ENCODE measurements around the gene ILF3. TPM values are rescaled to one million over a fixed set of nuclear protein-coding genes. Genes with fewer than 3 reads are reported as not detected.

The ILF3 gene
- total and polyA plus RNA-seq, 2 of the 13 experiments (the other 11 are each of a cell fraction or from before 2014, with no cell fraction given), result 120 to 173 TPM

- TF ChIP-seq ZNF512 (CRISPR knock-in tag; IDR thresholded peaks at IDR 0.05), result no peak
- no peak for TF ChIP-seq ZNF350 (CRISPR knock-in tag; IDR thresholded peaks at IDR 0.05; ENCODE audit: borderline replicate concordance, low read depth)
- no peak for TF ChIP-seq MAFK (conservative IDR thresholded peaks at IDR 0.05 in 1 of 2, IDR thresholded peaks at IDR 0.05 in 1 of 2; ENCODE audit: low read length in 2 of 2)
- TF ChIP-seq ZNF589 (CRISPR knock-in tag; conservative IDR thresholded peaks at IDR 0.05), result no peak
- 0 out of 4 replicates have a peak, but pooled peaks of 1 of the 2 experiments have one; percentile 31 for TF ChIP-seq KLF16 (CRISPR knock-in tag; IDR thresholded peaks at IDR 0.05)
- TF ChIP-seq ZNF788 (CRISPR knock-in tag; IDR thresholded peaks at IDR 0.05; ENCODE audit: borderline replicate concordance), result 0 out of 2 replicates have a peak, but pooled peaks have one; percentile 25
- peak; percentile 69; the same call in 1 of the 2 replicates for TF ChIP-seq SMC3 (IDR thresholded peaks at IDR 0.05; ENCODE audit: low read length)
- TF ChIP-seq BORCS8-MEF2B (CRISPR knock-in tag; IDR thresholded peaks at IDR 0.05), result peak; percentile 52; the same call in 1 of the 2 replicates
- peak; percentile 29 for TF ChIP-seq YY1 (IDR thresholded peaks at IDR 0.05; ENCODE audit: insufficient read depth, insufficient replicate concordance, low read depth, low read length)
- peak; percentile 48; the same call in 1 of the 2 replicates for TF ChIP-seq ZFP91 (CRISPR knock-in tag; IDR thresholded peaks at IDR 0.05; ENCODE audit: borderline replicate concordance)
- TF ChIP-seq ZNF142 (CRISPR knock-in tag; IDR thresholded peaks at IDR 0.05), result no peak
- TF ChIP-seq CTCF (CRISPR knock-in tag; IDR thresholded peaks at IDR 0.05), result peak; percentile 94
- TF ChIP-seq ZNF747 (CRISPR knock-in tag; IDR thresholded peaks at IDR 0.05; ENCODE audit: borderline replicate concordance), result 0 out of 2 replicates have a peak, but pooled peaks have one; percentile 28
- TF ChIP-seq ARNTL (CRISPR knock-in tag; IDR thresholded peaks at IDR 0.05), result no peak
- no peak for TF ChIP-seq ZNF282 (IDR thresholded peaks at IDR 0.05; ENCODE audit: partially characterized antibody)
These were observed 9.7 kb upstream of the ILF3 start (continued) for GRCh38 chr19:10644260-10645007.

Data from HepG2 (cell line).